MM.1S (cell line): ENCODE results near the gene STAMBPL1.

Experiments used
- DNase-seq: peaks from one replicate; pipeline ENCODE4 v3.0.0-alpha.2; 2015
- H2AFZ ChIP-seq: fragments of 300-600 bp; sonication (generic); 2 replicates; pipeline ENCODE4 v1.6.0; 2016; ENCODE audit warnings: antibody characterized with exemption, low read length
- H3F3A ChIP-seq: fragments of 300-600 bp; sonication (generic); 2 replicates; pipeline ENCODE4 v1.6.1; 2016; ENCODE audit warnings: mild to moderate bottlenecking, antibody characterized with exemption, low read length, moderate library complexity, mixed read lengths; ENCODE audit not compliant: insufficient read depth
- H3K27ac ChIP-seq: fragments of 300-600 bp; sonication (generic); 2 replicates; pipeline ENCODE4 v1.5.1; 2016; ENCODE audit warnings: mild to moderate bottlenecking, low read length
- H3K27me3 ChIP-seq: fragments of 300-600 bp; sonication (generic); replicated peaks from 2 replicates; pipeline ENCODE4 v1.6.0; 2016; ENCODE audit warnings: low read length; ENCODE audit not compliant: insufficient read depth
- H3K36me3 ChIP-seq: fragments of 300-600 bp; sonication (generic); replicated peaks from 2 replicates; pipeline ENCODE4 v1.6.1; 2016; ENCODE audit warnings: mild to moderate bottlenecking, low read length, mixed read lengths; ENCODE audit not compliant: insufficient read depth
- H3K4me1 ChIP-seq: fragments of 300-600 bp; sonication (generic); 2 replicates; pipeline ENCODE4 v1.6.1; 2016; ENCODE audit warnings: low read length, mixed read lengths
- H3K4me2 ChIP-seq: fragments of 300-600 bp; sonication (generic); 2 replicates; pipeline ENCODE4 v1.6.0; 2016; ENCODE audit warnings: low read depth, low read length
- H3K4me3 ChIP-seq: fragments of 300-600 bp; sonication (generic); 2 replicates; pipeline ENCODE4 v1.5.1; 2016; ENCODE audit warnings: low read length, mixed read lengths
- H3K79me2 ChIP-seq: fragments of 300-600 bp; sonication (generic); 2 replicates; pipeline ENCODE4 v1.6.1; 2016; ENCODE audit warnings: mixed run types, low read length, mixed read lengths
- H3K9ac ChIP-seq: fragments of 300-600 bp; sonication (generic); 2 replicates; pipeline ENCODE4 v1.6.1; 2016; ENCODE audit warnings: low read length, mixed read lengths
- H3K9me2 ChIP-seq: fragments of 300-600 bp; sonication (generic); replicated peaks from 2 replicates; pipeline ENCODE4 v1.6.1; 2016; ENCODE audit warnings: mild to moderate bottlenecking, low read length, mixed read lengths; ENCODE audit not compliant: insufficient read depth
- H3K9me3 ChIP-seq: fragments of 300-600 bp; sonication (generic); replicated peaks from 2 replicates; pipeline ENCODE4 v1.6.1; 2016; ENCODE audit warnings: mild to moderate bottlenecking, low read length, mixed read lengths; ENCODE audit not compliant: insufficient read depth
- H4K20me1 ChIP-seq: fragments of 300-600 bp; sonication (generic); 2 replicates; pipeline ENCODE4 v1.6.1; 2016; ENCODE audit warnings: mild to moderate bottlenecking, low read length, moderate library complexity, mixed read lengths; ENCODE audit not compliant: insufficient read depth
- CTCF ChIP-seq: fragments of 300-600 bp; sonication (generic); IDR thresholded peaks from 2 replicates; pipeline ENCODE4 v1.5.1; 2016; ENCODE audit warnings: antibody characterized with exemption, low read length, mixed read lengths
- EZH2 ChIP-seq: fragments of 300-600 bp; sonication (generic); optimal IDR thresholded peaks from 2 replicates; pipeline ENCODE3; 2017; ENCODE audit warnings: low read depth, mild to moderate bottlenecking, antibody characterized with exemption, low read length, mixed read lengths
- EZH2phosphoT487 ChIP-seq: fragments of 300-600 bp; sonication (generic); IDR thresholded peaks from 2 replicates; pipeline ENCODE4 v1.6.1; 2018; ENCODE audit warnings: antibody characterized with exemption, low read length

The STAMBPL1 gene

GRCh38 chr10:88858491-88858890 is 21.6 kb upstream of the STAMBPL1 start:
- DNase-seq = no peak
- H3K36me3 ChIP-seq = no peaks in the 10 kb centered on the region
- no peak overlapping the region for H3K9ac ChIP-seq
- H3F3A ChIP-seq = no peaks in the 10 kb centered on the region
- no peaks in the 10 kb centered on the region for H3K27me3 ChIP-seq
- no peaks in the 10 kb centered on the region for H4K20me1 ChIP-seq
- H3K79me2 ChIP-seq = no peaks in the 10 kb centered on the region
- H3K9me2 ChIP-seq = no peaks in the 10 kb centered on the region
- H3K4me2 ChIP-seq = no peak overlapping the region
- H3K27ac ChIP-seq = no peak overlapping the region
- no peak overlapping the region for H3K4me3 ChIP-seq
- TF ChIP-seq EZH2 = no peak
- no peak for TF ChIP-seq EZH2phosphoT487
- TF ChIP-seq CTCF = no peak
- H3K9me3 ChIP-seq = no peaks in the 10 kb centered on the region
- H2AFZ ChIP-seq = no peak overlapping the region
- H3K4me1 ChIP-seq = no peaks in the 10 kb centered on the region

DNA sequence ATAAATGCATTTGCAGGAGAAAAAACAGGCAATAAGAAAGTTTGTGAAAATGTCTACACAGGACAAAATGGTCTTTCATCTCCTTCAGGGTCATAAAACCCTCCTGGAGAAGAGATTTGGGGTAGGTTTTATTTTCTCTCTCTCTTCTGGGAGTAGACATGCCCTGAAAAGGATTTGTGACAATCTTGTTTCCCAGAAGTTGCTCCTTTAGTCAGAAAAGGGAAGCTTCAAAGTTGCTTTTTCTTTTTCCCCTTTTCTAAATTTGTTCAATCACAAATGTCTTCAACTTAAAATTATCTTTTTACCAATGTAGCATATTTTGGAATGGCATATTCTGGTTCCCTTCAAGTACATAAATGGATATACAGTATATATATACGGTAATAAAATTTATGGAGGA is 19.0 kb upstream of the STAMBPL1 start:
- Histone ChIP-seq H3K9ac (no peak overlapping the region), H3K27me3 (no peaks in the 10 kb centered on the region), H3F3A (no peaks in the 10 kb centered on the region), H4K20me1 (no peaks in the 10 kb centered on the region), H3K27ac (no peak overlapping the region), H3K36me3 (no peaks in the 10 kb centered on the region), H3K79me2 (no peaks in the 10 kb centered on the region), H3K9me3 (no peaks in the 10 kb centered on the region), H3K4me2 (no peak overlapping the region), H3K4me3 (no peak overlapping the region), H3K4me1 (no peaks in the 10 kb centered on the region), H2AFZ (no peak overlapping the region), H3K9me2 (no peaks in the 10 kb centered on the region)
- DNase-seq = no peak
- TF ChIP-seq EZH2phosphoT487 (no peak), CTCF (no peak), EZH2 (no peak)

GRCh38 chr10:88865281-88865876 is 14.7 kb upstream of the STAMBPL1 start:
- DNase-seq = no peak
- H3F3A ChIP-seq = no peaks in the 10 kb centered on the region
- H4K20me1 ChIP-seq = no peaks in the 10 kb centered on the region
- no peaks in the 10 kb centered on the region for H3K36me3 ChIP-seq
- H3K27me3 ChIP-seq = no peaks in the 10 kb centered on the region
- H3K4me1 ChIP-seq = peaks cover 5% of the 10 kb centered on the region
- H3K4me3 ChIP-seq = no peak overlapping the region
- TF ChIP-seq CTCF (no peak), EZH2 (no peak), EZH2phosphoT487 (no peak)
- no peaks in the 10 kb centered on the region for H3K9me2 ChIP-seq
- no peak overlapping the region for H3K9ac ChIP-seq
- no peak overlapping the region for H2AFZ ChIP-seq
- no peaks in the 10 kb centered on the region for H3K79me2 ChIP-seq
- H3K9me3 ChIP-seq = no peaks in the 10 kb centered on the region
- no peak overlapping the region for H3K27ac ChIP-seq
- H3K4me2 ChIP-seq = no peak overlapping the region
